Ramos (cell line): ENCODE data around the gene BIN1.
"Not testable (repeated sequence)": the region's sequence is repeated elsewhere in the genome, so short reads cannot be mapped to it uniquely, and the experiment has no call there.

Source experiments
- in situ Hi-C: fragments of 300-500 bp; cut with MboI; formaldehyde crosslinking; loops from one replicate; pipeline ENCODE4 v1.14.3; 2022; ENCODE audit warnings: low sequenced_read_pairs; ENCODE audit not compliant: unreplicated experiment

BIN1 gene

GRCh38 chr2:127034883-127035611 lies 71.9 kb downstream of the BIN1 start:
- in situ Hi-C loops = no loop called here

DNA sequence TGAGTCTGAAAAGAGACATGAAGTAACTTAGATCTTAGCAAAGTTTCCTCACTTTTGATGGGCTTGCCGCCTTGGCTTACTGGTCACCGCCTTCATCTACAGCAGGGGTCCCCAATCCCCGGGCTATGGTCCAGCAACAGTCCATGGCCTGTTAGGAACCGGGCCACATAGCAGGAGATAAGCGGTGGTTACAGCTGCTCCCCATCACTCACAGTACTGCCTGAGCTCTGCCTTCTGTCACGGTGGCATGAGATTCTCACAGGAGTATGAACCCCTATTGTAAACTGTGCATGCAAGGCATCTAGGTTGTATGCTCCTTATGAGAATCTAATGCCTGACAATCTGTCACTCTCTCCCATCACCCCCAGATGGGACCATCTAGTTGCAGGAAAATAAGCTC lies 72.9 kb downstream of the BIN1 start:
- in situ Hi-C loops = no loop called here

DNA sequence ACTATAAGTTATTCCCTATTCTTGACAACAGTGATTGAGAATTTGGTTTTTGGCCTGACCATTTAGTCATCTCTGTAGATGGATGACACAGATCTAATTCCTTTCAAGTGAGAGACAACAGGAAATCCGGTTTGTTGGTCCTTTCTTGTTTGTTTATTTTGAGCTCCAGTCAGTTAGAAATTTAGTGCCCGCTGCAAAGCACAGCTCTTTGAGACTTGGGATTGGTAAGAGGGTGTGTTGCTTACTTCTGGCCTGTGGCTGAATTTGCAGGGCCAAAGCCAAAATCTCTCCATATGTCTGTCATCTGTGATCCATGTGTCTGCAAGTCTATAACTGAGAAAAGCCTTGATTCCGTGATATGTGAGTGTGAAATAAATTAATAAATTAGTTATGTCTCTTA lies 74.3 kb downstream of the BIN1 start:
- in situ Hi-C loops = no loop called here

- in situ Hi-C loops = no loop called here
Measured at GRCh38 chr2:127029350-127030051, 77.5 kb downstream of the BIN1 start.

- in situ Hi-C loops = not testable (repeated sequence)
Measured at GRCh38 chr2:127028745-127029144, 78.2 kb downstream of the BIN1 start.

DNA sequence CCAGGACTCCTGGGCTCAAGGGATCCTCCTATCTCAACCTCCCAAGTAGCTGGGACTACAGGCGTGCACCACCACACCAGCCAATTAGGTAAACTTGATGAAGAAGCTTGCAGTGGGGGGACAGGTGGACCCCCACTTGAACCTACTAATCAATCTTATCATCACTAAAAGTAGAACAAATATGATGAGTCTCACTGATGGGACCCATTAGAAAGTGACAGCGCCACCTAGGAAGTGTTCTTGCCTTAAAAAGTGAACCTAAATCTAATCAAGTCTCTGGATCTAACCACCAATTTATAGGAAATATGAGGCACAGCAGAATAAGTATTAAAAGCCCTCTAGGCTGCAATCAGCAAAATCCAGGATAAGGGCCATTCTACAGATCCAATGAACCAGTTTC lies 79.2 kb downstream of the BIN1 start:
- in situ Hi-C loops = no loop called here

DNA sequence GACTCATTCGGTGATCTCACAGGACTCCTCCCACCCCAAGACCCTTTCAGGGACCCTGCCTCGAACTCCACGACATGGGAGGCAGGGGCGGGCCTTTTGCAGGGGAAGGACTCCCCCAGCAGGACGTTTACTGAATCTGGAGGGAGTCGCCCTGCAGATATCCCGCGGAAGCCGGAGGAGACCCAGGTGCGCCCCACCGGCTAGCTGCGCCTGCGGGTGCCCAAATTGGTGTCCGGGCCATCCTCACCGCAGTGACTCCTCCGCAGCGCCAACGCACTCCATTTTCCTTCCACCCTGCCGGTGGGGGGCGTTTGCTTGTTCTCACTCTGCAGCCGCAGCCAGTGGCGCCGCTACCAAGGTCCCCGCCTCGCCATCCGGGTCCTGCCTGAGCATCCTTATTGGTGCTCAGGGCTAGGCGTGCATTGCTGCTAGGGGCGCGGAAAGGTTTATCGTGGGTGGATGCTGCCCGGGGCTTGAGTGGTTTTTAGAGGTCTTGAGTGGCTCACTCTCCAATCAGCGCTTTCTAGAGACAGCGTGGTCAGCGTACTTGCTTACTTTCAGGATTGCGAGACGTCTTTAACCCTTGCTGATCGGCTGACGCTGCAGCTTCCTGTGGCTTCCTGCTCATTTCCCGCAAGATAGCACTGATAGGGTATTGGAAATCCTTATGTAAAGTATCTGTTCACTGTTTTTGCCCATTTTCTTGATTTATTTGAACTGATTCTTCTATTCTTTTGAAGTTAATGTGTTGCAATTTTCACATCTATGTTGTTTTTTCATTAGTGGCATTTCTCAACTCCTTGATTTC lies 81.4 kb downstream of the BIN1 start:
- in situ Hi-C loops = no loop called here

GRCh38 chr2:127024769-127025358 lies 82.1 kb downstream of the BIN1 start:
- in situ Hi-C loops = no loop called here

- in situ Hi-C loops = no loop called here
Measured at GRCh38 chr2:127023504-127023903, 83.5 kb downstream of the BIN1 start.

GRCh38 chr2:127022817-127023216 lies 84.1 kb downstream of the BIN1 start:
- in situ Hi-C loops = no loop called here

DNA sequence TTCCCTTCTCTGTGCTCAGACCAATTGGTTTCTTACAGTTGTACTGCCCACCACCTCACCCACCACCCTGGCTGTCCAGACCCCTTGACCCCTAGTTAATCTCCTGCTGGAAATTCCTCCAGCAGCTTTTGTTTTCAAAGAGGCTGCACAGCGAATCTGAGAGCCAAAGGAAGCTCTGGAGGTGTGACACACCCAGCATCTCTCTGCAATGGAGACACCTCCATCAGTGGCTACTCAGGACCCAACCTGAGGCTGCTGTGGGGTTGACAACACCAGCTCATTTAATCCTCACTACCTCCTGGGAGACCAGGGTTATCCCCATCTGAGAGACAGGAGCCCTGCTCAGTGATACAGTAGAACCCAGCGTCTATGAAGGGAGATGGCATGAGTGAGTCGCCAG lies 86.4 kb downstream of the BIN1 start:
- in situ Hi-C loops = no loop called here

GRCh38 chr2:127017548-127017947 lies 89.4 kb downstream of the BIN1 start:
- in situ Hi-C loops = no loop called here

DNA sequence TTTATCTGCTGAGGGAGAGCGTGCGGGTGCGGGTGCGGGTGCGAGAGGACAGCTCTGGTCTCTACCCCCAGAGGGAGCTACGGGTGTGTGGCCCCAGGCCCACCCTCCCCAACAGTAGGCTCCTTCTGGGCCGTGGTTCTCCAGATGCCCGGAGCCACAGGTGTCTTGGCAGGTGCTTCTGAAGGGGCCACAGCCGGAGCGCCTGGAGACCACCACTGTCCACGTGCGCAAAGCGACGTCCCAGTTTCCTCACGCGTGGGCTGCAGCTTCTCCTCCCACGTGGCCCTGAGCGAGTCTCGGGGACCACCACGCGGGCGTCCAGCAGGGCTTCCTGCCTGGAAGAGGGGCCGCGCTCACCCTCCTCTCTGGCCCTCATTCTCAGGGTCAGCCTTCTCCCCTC lies 90.6 kb downstream of the BIN1 start:
- in situ Hi-C loops = no loop called here

- in situ Hi-C loops = no loop called here
Measured at GRCh38 chr2:127015106-127015910, 91.6 kb downstream of the BIN1 start.

DNA sequence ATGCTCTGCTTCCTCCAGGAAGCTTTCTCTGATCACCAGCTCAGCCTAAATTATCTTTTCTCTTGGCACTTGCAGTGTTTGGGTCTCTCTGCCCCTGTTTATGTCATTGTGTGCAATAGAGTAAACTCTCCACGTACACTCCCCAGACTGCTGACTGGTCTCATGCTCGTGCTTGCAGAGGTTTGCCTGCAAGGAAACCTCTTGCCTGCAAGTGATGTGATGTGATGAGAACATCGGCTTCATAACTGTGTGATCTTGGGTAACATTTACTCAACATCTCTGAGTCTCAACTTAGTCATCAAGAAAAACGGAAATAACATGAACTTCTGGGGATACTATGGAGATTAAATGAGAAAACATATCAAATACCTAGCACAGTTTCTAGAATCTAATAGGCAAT lies 92.3 kb downstream of the BIN1 start:
- in situ Hi-C loops = no loop called here

- in situ Hi-C loops = no loop called here
Measured at GRCh38 chr2:127014224-127014623, 92.7 kb downstream of the BIN1 start.

DNA sequence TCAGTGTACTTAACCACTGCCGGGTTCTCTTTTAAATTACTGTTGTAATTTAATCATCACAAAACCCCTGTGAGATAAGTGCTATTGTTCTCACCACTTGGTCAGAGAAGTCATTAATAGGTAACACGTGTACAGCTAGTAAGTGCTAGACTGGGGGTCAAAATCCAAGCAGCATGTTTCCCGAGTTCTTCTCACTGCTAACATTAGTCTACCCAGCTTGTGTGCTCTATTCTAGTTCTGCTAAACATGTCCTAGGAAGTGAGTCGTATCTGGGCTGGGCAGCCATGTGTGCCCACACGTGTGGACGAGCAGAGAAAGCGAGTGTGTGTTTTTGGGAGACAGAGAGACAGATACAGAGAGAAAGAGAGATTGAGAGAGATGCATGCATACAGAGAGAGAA lies 94.1 kb downstream of the BIN1 start:
- in situ Hi-C loops = no loop called here

DNA sequence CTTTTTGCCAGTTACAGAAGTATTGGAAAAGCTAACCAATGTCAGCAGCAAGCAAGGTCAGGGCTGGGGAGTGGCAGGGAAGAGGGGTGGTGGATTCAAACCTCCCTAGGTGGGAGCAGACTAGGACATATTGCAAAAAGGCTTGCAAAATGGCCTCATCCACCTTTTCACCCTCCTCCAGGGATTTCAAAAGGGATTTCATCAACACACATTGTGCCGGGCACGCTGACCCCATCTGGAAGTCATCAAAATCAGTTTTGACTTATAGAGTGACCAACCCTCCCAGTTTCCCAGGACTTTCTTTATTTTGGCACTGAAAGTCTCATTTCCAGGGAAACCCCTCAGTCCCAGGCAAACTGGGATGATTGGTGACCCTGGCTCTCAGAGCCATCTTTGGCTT lies 94.7 kb downstream of the BIN1 start:
- in situ Hi-C loops = no loop called here

DNA sequence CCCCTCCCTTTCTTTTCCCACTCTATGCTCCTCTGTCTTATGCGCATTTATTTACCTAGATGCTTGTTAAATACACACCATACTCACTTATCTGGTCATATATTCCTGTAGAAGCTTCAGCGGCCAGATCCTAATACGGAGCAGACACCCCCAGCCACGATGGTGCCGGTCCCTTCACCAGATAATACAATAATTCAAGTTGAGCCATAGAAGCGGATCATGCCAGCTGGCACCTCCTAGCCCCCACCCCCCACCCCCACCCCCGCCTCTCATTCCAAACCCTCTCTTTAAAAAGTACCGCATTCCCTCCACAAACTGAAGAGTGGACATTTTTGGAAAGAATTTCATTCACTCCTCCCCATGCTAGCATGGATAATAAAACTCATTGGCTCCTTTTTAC lies 95.2 kb downstream of the BIN1 start:
- in situ Hi-C loops = no loop called here

GRCh38 chr2:127011231-127011661 lies 95.7 kb downstream of the BIN1 start:
- in situ Hi-C loops = no loop called here
